Endothelial cell of umbilical vein (primary cell): ENCODE results near the gene DAB2IP.

Experiments used
- CTCF ChIP-seq, 2 donors: IDR thresholded peaks; 1 replicate in 1 of 2; 2 replicates in 1 of 2; pipeline ENCODE4 v1.5.1; 2011; ENCODE audit warnings: low read length in 2 of 2, mild to moderate bottlenecking in 2 of 2, moderate library complexity in 2 of 2, control low read depth in 1 of 2, inconsistent platforms in 1 of 2, low read depth in 1 of 2; ENCODE audit not compliant: insufficient read depth in 1 of 2; ENCODE audit errors: extremely low read depth in 1 of 2
- EZH2 ChIP-seq: IDR thresholded peaks from 2 replicates; pipeline ENCODE4 v1.6.1; 2012; ENCODE audit warnings: borderline replicate concordance, low read depth, mild to moderate bottlenecking, moderate library complexity, low read length, inconsistent platforms; ENCODE audit not compliant: severe bottlenecking
- MYC ChIP-seq: IDR thresholded peaks from one replicate; pipeline ENCODE4 v1.6.1; 2011; ENCODE audit warnings: mild to moderate bottlenecking, low read depth, low read length
- POLR2A ChIP-seq: IDR thresholded peaks from 2 replicates; pipeline ENCODE4 v1.6.1; 2012; ENCODE audit warnings: low read depth, mild to moderate bottlenecking, control low read depth, low read length
- POLR2AphosphoS5 ChIP-seq: IDR thresholded peaks from 2 replicates; pipeline ENCODE4 v1.6.1; 2012; ENCODE audit warnings: low read depth, mild to moderate bottlenecking, control low read depth, low read length, moderate library complexity; ENCODE audit not compliant: insufficient read depth

DNA sequence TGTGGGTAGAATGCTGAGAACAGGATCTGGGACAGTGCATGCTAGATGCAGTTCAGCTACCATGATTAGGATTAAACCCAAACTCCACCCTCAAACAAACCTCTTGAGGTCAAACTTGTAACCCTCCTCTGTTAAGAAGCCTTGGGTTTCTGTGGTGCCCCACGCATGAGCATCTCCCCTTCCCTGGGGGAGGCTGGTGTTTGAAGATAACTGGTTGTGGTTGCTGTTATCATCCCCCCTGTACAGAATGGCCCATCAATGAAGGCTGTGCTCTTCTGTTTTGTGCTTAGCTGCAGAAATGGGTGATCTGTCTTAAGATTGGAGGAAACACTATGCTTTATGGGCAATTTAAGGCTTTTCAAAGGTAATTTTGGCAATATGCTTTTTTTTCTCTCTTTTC is 4.4 kb upstream of the DAB2IP start:
- no peak for TF ChIP-seq MYC
- no peak for TF ChIP-seq CTCF (IDR thresholded peaks at IDR 0.05; ENCODE audit: extremely low read depth in 1 of 2, insufficient read depth in 1 of 2, low read depth in 1 of 2, low read length in 2 of 2)
- no peak for TF ChIP-seq EZH2
- no peak for TF ChIP-seq POLR2A
- TF ChIP-seq POLR2AphosphoS5: no peak
